GM21367 (cell line): ENCODE results near the gene PCNX4.

Experiments
- ATAC-seq: cut with Tn5 transposase; IDR thresholded peaks from one replicate; pipeline ENCODE4 v1.9.1; 2021; ENCODE audit not compliant: unreplicated experiment

The PCNX4 gene

DNA sequence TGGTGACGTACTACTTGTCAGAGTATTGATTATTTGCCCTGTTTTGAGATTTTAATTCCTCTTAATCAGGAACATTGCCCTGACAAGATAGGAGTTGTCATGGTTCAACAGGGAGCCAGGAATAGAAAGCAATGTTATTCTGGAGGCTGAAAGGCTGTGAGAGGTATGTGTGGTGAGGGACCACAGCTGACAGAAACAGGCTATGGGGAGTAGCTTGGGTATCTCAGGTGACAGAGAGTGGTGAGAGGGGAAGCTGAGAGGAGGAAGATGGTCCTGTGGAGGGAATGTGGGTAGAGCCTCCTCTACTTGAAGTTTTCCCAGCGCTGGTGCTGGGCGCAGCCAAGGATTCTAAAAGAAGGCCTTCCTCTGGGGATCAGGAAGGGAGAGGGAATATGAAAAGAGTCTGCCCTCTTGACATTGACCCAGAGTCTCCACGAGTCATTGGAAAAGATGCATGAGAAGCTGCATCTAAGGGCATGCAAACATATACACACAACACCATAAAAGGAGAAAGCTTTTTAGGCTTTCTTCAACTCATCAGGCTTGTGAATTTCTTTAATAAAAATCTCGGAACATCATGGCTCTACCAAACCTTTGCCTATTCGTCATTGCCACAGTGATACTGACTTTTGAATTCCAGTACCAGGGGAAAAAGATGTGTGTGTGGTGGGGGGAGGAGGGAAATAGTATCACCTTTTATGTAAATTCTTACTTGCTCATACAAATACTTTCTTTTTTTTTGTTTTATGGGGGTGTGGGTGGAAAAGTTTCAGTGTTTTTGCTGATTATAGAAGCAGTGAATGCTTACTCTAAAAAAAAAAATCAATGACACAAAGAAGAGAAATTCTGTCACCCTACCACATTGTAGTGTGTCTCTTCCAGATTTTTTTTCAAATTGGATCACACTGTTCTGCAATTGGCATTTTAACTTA is 113.4 kb downstream of the PCNX4 start:
- peak; percentile 57 for ATAC-seq

DNA sequence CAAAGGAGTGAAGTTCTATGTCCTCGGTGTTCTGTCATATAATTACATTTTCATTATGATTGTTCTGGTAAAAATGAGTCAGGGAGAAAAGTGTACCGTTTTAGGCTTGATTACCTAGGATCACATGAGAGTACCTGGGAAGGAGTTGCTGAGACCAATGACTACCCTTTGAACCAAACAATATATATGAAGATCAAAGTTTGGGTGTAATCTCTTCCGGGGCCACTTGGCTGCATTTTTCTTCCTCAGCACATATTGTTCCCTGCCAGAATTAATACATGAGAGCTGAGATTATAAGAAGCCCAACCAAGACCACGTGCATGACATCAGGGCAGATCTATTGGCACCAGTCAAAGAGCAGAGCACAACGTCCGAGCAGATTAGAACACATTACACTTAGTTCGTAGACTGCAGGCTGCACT is 114.5 kb downstream of the PCNX4 start:
- ATAC-seq: no peak

DNA sequence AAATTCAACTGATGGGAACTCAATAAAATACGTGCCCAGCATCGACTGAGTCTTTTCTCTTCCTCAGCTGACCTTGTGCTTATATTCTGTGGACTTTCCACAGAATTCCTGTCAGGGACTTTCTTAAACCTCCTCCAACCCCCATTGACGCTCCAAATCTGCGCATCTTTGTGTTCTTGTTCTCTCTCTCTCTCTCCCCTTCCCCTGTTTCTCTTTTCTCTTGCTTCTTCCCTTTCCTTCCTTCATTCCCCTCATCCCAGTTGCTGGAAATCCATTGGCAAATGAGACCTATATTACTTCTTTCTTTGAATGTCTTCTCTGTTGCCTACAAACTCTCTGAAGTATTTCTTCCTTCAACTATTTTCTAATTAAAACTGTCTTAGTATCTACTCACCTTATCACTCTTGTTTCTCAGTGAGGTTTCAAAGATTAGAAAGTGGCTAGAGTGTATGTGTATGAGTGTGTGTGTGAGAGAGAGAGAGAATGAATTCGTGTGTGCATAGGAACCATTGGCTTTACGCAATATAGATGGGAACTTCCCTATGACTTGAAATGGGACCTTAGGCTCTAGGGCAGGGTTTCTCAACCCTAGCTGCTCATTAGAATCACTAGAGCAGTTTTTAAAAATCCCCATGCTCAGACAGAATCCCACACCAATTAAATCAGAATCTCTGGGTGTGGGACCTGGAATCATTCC is 115.3 kb downstream of the PCNX4 start:
- ATAC-seq: peak; percentile 24

DNA sequence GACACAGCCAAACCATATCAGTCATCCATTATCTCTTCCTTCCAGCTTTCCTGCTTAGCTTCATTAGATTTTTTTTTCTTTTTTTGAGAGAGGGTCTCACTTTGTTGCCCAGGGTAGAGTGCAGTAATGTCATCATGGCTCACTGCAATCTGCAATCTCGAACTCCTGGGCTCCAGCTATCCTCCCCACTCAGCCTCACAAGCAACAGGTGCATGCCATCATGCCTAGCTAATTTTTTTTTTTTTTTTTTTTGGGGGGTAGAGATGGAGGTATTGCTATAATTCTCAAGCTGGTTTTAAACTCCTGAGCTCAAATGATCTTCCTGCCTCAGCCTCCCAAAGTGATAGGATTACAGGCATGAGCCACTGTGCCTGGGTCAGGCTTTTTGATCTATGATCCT is 119.0 kb downstream of the PCNX4 start:
- no peak for ATAC-seq

DNA sequence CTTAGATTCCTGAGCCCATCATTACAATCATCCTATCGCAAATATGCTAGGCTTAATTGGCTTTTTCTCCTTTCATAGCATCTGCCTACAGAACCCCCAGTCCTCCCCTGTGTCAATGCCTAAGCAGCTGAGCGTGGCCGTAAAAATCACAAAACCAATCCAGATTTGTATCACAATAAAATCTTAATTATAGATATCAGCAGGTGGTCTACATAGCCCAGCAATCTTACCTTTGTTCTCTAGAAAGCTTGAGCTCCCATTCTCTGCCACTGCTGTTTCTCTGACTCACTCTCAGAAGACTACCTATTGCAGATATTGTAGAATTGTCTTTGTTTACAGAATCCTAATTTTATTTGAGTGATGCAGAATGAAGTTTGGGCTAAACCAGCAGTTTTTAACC is 119.4 kb downstream of the PCNX4 start:
- ATAC-seq: no peak

DNA sequence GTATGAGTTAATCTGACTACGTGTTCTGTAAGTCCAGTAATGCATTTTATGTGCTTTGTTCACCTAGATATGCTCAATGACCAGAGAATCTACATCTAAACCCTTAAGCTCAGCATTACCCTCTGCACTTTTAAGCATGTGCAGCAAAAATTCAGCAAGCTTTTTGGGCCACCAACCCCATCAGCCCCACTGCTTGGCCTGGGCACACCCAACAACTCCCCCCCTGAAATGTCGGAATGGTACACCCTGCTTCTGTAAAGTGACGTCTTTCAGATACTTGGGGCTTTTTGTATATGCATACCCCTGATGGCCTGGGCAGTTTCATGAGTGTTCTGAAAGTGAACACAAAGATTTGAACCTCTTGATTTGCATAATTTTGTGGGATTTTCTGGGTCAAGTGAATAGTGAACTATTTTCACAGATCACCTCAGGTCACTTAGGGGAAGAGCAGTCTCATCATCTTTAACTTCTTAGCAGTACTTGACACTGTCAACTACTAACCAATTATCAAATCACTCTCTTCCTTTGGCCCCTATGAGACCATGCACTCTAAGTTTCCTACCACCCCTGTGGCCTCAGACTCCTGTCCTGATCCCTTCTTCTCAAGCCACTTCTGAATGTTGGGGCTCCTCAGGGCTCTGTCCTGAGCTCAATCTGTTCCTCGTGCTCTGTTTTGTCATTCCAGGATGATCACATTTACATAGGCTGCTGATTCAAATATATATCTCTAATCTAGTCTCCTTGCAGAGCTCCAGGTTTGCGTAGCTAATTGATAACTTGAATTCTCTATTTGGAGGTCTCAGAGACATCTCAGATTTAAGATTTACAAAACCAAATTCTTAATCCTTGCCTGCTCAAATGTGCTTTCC is 121.0 kb downstream of the PCNX4 start:
- ATAC-seq: peak; percentile 95

DNA sequence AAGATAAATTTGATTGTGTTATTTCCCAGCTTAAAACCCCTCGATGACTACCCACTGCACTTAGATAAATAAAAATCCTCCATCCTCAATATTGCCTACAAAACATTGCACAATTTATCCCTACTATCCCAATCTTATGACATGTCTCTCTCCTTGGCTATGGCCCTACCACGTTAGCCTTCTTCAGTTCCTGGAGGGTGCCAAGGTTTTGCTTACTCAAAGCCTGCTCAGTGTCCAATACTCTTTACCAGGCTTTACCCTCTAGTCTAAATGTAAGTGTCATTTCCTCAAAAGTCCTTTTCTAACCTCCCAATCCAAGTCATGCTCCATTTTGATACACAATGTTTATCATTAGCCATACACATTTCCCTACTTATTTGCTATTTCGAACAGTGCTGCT is 122.3 kb downstream of the PCNX4 start:
- no peak for ATAC-seq

DNA sequence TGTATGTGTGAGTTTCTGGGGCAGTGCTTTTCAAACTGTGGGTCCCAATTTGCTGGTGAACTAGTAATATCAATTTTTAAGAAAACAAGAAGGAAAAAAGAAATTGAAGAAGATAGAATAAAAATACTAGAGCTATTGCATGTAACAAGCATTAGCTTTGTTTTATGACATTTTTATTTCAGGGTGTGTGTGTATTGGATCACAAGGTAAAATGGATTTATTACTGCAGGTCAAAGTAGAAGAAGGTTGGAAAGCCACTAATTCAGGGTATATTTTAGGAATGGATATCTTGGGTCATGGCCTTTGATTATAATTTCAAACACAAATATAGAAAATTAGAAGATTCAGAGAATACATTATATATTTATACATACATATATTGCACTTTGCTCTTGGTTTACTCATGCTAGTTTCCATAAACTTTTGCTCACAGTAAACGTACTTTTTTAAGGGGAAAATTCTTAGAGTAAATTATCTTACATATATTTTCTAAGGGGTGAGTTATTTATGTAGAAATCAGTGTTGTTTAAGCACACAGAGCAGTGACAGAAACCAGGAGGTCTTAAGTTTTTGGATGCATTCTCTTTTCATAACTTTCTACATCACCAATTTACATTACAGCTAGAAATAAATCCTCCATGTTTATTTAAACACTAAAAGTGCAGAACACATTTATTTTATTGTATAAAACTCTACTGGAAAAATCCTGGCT is 122.8 kb downstream of the PCNX4 start:
- ATAC-seq: no peak

DNA sequence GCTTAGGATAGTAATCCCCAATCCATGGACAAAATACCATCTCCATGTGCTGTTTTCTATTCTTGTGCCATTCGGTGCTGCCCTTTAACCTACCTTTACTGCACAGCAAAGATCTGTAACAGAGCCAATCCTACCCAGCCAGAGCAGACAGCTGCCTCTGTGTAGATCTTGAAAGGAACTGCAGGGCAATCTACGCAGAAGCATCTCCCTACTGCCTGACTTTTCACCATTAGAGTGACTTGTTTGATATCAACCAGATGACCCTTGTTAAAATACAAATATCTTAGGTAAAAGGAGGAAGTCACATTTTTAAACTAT is 123.4 kb downstream of the PCNX4 start:
- ATAC-seq: no peak

DNA sequence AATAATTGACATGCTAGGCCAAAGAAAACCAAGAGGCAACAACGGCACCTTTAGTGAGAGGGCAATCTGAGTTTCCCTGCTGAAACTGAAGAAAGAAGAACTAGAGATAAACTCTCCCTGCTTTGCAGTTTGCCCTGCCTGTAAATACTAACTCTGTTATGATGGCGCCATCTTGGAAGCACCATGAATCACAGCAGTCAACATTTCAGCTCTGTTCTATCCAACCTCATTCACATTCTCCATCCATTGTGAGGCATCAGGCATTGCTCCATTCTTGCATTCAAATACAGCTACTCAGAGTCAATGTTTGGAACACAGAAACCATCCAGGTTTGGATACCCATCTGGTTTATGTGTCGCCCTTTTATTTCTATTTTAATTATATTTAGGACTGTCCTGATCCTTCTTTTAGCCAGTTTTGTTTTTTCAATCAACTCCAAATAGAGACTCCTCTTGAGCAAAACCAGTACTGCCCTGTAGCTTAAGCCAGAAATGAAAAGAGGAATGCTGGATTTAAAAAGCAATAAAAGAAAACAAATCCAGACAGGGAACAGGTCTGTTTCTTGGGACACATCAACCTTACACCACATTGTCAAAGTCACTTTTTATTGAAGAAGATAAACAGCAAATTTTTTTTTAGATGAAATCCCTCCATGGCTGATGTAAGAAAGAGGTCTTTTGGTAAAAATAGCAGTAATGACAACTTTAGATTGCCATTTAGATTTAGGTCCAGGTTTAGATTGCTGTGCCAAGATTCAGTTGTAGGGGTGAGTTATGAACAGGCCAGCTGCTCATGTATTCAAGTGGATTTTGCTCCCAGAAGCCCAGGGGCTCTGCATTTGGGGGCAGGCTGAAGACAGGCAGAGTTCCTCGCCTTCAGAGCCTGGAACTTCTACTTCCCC is 124.0 kb downstream of the PCNX4 start:
- ATAC-seq: no peak

DNA sequence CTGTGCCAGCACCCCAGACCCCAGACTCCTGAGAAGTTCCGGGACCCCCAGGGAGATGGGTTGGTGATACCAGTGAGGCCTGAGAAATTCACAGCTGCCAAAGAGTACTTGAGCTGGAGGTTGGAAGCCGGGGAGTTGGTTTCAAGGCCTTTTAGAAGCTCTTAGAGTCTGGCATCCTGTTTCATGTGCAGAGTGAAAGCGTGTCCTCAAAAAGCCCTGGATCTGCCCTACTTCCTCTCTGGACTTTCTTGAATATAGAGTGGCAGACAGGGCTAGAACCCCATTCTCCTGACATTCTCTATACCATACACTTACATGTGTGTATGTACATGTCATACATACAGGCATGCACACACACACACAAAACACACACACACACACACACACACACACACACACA is 126.0 kb downstream of the PCNX4 start:
- no peak for ATAC-seq
